K562 (cell line): ENCODE results near the gene CAPZB. TPM values are rescaled to one million over a fixed set of nuclear protein-coding genes. Genes with fewer than 3 reads are reported as not detected.

Experiments used
- ARID3A ChIP-seq: IDR thresholded peaks from 2 replicates; pipeline ENCODE4 v1.6.1; 2012; ENCODE audit warnings: low read depth, low read length, improper control_type of control experiment, borderline replicate concordance
- SIX5 ChIP-seq, 2 experiments: IDR thresholded peaks; 2 replicates each; pipeline ENCODE4 v1.6.1; 2011; ENCODE audit warnings: low read length in 2 of 2, borderline replicate concordance in 1 of 2, low read depth in 1 of 2, mild to moderate bottlenecking in 1 of 2, moderate library complexity in 1 of 2; ENCODE audit not compliant: insufficient read depth in 1 of 2
- ZBTB40 ChIP-seq, 2 experiments: fragments of 450-650 bp in 1 of 2; sonication (generic) in 1 of 2; formaldehyde crosslinking in 1 of 2; IDR thresholded peaks; 2 replicates each; pipeline versions ENCODE4 v1.7.1 to v1.9.0; 2016 to 2022; ENCODE audit warnings: inconsistent platforms in 1 of 2, mild to moderate bottlenecking in 1 of 2, missing genetic modification reagents in 1 of 2
- ZNF586 ChIP-seq: fragments of 450-650 bp; formaldehyde crosslinking; conservative IDR thresholded peaks from 2 replicates; pipeline ENCODE4 v1.4.0; 2020; ENCODE audit warnings: mild to moderate bottlenecking, moderate library complexity
- polyA plus RNA-seq, 8 experiments: library from polyadenylated mRNA; depleted of rRNA in 4 of 8; stranded (reverse) in 5 of 8; unstranded in 3 of 8; fragments of >200 nt; fragmentation: Nextera tagmentation in 2 of 8; fragmentation: Illumina TruSeq in 1 of 8; extraction: Ambion mirVana in 2 of 8; extraction: Trizol in 1 of 8; gene quantifications; 2 replicates each; pipeline versions ENCODE4 v1.2.1 to v1.2.3, GENCODE V29; 2011 to 2014; ENCODE audit warnings: inconsistent platforms in 1 of 8, missing spikeins in 1 of 8
- total RNA-seq, 7 experiments: library from RNA; depleted of rRNA in 6 of 7; stranded (reverse); fragments of >200 nt in 6 of 7; fragmentation: Illumina TruSeq in 2 of 7; extraction: Trizol in 2 of 7; gene quantifications; 2 replicates each; pipeline versions ENCODE4 v1.2.1 to v1.2.3, GENCODE V29; 2011 to 2021; ENCODE audit warnings: low replicate concordance in 1 of 7
- TF ChIP-seq, protein P1 (sequence below): fragments of 200-800 bp; sonication (Bioruptor generic); IDR thresholded peaks from 2 replicates; pipeline ENCODE4 v1.6.1; 2017; ENCODE audit warnings: missing genetic modification characterization, missing compliant biosample characterization

CAPZB gene
- total and polyA plus RNA-seq, 9 of the 15 experiments (the other 6 are each of a cell fraction or from before 2014, with no cell fraction given) = 57.6 to 297 (median 125) TPM

DNA sequence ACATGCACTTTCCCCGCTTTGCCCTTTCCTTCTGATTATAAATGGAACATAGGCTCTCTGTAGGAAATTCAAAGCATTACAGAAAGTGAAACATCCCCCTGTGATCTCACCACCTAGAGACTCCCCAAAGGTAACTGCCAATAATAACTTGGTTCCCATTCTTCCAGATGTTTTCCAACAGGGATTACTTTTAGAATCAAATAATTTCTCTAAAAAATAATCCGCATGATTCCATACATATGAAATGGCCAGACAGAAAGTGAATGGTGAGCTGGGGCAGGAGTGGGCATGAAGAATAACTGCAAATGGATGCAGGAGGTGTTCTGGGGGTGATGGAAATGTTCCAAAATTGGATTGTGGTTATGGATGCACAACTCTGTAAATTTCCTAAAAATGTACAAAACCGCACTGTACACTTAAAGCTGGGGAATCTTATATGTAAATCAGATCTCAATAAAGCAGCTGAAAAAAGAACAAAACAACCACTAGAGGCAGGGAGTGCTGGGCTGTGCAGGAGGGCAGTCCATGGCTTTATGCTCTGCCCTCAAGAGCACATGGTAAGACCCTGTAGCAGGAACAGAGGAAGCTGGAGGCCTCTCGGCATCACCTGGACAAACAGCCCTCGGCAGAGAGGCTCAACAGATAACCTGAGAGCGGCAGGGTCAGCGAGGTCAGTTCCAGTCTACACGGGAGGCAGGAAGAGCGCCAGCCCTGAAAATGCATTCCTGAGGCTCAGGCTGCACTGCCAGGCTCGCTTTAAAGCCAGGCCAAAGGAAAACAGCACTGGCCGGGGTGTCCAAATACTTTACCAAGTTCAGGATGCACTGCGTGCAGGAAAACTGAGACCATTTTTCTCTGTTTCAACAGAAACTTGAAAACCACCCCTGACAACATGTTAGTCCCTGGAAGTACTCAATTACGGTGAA, 39.7 kb downstream of the CAPZB start (continued):
- TF ChIP-seq ZBTB40 (IDR thresholded peaks at IDR 0.05) (no peak), ZBTB40 (CRISPR knock-in tag; IDR thresholded peaks at IDR 0.05) (no peak), ARID3A (no peak), ZNF586 (CRISPR knock-in tag) (no peak), SIX5 (IDR thresholded peaks at IDR 0.05; ENCODE audit: borderline replicate concordance in 1 of 2, insufficient read depth in 1 of 2, low read depth in 1 of 2, low read length in 2 of 2) (no peak)
- TF ChIP-seq, protein P1, sequence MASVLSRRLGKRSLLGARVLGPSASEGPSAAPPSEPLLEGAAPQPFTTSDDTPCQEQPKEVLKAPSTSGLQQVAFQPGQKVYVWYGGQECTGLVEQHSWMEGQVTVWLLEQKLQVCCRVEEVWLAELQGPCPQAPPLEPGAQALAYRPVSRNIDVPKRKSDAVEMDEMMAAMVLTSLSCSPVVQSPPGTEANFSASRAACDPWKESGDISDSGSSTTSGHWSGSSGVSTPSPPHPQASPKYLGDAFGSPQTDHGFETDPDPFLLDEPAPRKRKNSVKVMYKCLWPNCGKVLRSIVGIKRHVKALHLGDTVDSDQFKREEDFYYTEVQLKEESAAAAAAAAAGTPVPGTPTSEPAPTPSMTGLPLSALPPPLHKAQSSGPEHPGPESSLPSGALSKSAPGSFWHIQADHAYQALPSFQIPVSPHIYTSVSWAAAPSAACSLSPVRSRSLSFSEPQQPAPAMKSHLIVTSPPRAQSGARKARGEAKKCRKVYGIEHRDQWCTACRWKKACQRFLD (CRISPR knock-in tag) = no peak
